ENCODE measurements around the gene STX8.

Gene STX8

DNA sequence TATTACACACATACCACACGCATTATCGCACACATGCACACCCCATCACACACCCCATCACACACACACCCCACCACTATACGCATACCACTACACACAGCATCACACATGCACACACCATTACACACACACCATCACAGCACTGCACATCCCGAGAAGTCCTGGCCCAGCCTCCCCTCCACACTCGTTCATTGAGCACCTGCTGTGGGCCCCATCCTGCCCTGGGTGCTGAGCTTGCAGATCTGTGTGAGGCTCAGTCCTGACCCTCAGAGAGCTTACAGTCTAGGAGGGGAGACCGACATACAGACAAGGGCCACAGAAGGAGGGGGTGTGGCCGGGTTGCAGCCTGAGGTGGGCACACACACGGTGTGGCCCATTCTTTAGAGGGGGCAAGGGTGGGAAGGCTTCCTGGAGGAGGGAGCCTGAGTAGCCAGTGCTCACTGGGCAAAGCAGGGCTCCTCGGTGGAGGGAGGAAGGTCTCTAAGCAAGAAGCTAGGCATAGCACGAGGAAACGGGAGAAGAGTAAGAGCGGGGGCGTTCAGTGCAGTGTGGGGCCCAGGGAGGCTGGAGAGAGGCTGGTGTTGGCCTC is 347.7 kb downstream of the STX8 start:
- H3K27me3 ChIP-seq: no peaks in the 10 kb centered on the region
- intact Hi-C loops (cut with DNase I; ENCODE audit: low total_unique reads): no loop called here

DNA sequence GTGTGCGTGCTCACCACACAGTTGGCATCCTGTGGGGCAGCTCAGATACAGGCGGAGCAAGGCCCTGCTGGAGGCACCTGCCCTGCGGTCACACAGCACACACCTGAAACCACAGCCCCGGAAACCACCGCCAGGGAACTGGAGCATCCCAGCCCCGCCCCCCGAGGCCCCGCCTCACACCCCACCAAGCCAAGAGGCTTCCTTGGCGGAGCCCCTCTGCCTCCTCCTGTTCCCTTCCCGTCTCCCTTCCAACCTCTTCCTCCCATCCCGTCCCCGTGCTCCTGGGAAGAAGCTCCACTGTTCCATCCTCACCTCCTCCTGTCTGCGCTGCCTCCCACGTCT is 348.9 kb downstream of the STX8 start:
- H3K4me3 ChIP-seq: no peak overlapping the region
- H3K4me1 ChIP-seq: peaks cover 0 to 10% (median 7%) of the 10 kb centered on the region in 4 donors
- TF ChIP-seq, protein P1, sequence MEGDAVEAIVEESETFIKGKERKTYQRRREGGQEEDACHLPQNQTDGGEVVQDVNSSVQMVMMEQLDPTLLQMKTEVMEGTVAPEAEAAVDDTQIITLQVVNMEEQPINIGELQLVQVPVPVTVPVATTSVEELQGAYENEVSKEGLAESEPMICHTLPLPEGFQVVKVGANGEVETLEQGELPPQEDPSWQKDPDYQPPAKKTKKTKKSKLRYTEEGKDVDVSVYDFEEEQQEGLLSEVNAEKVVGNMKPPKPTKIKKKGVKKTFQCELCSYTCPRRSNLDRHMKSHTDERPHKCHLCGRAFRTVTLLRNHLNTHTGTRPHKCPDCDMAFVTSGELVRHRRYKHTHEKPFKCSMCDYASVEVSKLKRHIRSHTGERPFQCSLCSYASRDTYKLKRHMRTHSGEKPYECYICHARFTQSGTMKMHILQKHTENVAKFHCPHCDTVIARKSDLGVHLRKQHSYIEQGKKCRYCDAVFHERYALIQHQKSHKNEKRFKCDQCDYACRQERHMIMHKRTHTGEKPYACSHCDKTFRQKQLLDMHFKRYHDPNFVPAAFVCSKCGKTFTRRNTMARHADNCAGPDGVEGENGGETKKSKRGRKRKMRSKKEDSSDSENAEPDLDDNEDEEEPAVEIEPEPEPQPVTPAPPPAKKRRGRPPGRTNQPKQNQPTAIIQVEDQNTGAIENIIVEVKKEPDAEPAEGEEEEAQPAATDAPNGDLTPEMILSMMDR (IDR thresholded peaks at IDR 0.05): no peak
- intact Hi-C loops (cut with DNase I; ENCODE audit: low total_unique reads): no loop called here
- H3K27me3 ChIP-seq: no peaks in the 10 kb centered on the region
- H3K36me3 ChIP-seq: peaks cover 0 to 6% (median 0%) of the 10 kb centered on the region in 3 donors
- no peak overlapping the region for H3K27ac ChIP-seq
- DNase-seq: no peak
- H3K9me3 ChIP-seq: no peaks in the 10 kb centered on the region

More for the DNA sequence above, 347.7 kb downstream of the STX8 start:
- H3K27ac ChIP-seq: peak overlapping the region; percentile 65 to 69
- no peak overlapping the region for H3K4me3 ChIP-seq
- H3K4me1 ChIP-seq: peaks cover 0 to 10% (median 7%) of the 10 kb centered on the region in 4 donors
- TF ChIP-seq, protein P1 (IDR thresholded peaks at IDR 0.05): no peak
- H3K36me3 ChIP-seq: no peaks in the 10 kb centered on the region
- no peaks in the 10 kb centered on the region for H3K9me3 ChIP-seq
- no peak for DNase-seq

DNA sequence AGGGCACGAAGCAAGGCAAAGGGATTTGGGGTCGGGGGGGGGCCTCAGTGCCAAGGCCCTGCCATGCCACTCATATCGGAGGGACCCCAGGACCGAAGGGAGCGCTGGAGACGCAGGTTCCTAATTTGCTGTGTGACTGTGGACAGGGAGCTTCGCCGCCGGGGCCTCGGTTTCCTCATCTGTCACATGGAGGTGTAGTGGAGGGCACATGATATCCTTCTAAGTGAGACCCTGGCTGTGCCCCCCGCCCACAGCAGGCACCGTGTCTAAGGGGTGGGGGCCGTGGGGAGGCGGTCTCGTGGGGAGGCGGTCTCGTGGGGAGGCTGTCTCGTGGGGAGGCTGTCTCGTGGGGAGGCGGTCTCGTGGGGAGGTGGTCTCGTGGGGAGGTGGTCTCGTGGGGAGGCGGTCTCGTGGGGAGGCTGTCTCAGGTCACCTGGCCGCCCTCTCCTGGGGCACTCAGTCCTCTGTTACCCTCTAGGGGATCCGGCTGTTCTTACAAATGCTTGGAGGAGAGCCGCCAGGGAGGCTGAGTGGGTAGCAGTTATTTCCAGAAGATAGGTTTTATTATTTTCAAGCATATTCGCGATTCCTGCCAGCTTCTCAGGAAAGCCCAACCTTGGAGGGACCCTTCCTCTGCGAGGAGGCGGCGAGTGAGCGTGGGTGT is 349.4 kb downstream of the STX8 start:
- TF ChIP-seq, protein P1 (IDR thresholded peaks at IDR 0.05): no peak
- intact Hi-C loops (cut with DNase I; ENCODE audit: low total_unique reads): no loop called here
- Histone ChIP-seq H3K27me3 (no peaks in the 10 kb centered on the region), H3K4me3 (no peak overlapping the region), H3K4me1 (peaks cover 0 to 10% (median 7%) of the 10 kb centered on the region in 4 donors), H3K27ac (no peak overlapping the region), H3K36me3 (peaks cover 0 to 7% (median 4%) of the 10 kb centered on the region in 3 donors), H3K9me3 (no peaks in the 10 kb centered on the region)
- no peak for DNase-seq

DNA sequence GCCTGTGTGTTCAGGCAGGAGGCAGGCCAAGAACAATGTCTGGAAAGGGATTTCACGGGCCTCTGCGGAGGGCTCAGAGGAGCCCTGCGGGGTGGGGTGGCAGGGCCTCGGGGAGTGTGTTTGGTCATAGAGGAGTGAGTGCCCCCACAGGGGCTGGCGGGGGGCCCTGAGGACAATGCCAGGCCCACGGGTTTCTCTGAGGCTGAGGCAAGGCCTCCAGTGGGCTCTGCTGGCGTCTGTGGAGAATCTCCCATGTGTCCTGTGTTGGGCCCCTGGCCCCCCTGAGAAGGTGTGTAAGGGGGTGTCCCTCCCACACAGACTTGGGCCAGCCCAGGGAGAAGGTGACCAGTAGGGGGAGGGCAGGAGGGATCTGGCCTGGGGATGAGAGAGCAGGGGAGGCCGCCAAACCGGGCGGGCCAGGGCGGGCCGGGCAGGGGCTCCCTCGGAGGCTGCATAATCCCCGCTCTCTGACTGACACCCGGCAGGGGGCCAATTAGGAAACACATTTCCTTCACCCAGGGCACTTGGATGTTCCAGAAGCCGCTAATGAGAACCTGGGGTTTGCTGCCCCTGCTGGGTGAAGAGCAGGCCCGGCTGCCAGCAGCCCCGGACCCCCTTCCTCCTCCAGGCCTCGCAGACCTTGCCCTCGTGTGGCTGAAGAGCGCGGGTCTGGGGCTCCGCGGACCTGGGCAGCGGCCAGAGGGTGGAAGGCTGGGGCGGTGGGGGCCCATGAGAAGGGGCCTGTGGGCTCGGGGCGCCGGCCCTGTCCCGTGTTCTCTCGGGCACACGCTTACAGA is 350.1 kb downstream of the STX8 start:
- Histone ChIP-seq H3K4me1 (peaks cover 0 to 10% (median 7%) of the 10 kb centered on the region in 4 donors), H3K9me3 (no peaks in the 10 kb centered on the region), H3K27me3 (no peaks in the 10 kb centered on the region), H3K36me3 (peaks cover 0 to 7% (median 5%) of the 10 kb centered on the region in 3 donors), H3K27ac (no peak overlapping the region), H3K4me3 (no peak overlapping the region)
- TF ChIP-seq, protein P1 (IDR thresholded peaks at IDR 0.05): no peak
- intact Hi-C loops (cut with DNase I; ENCODE audit: low total_unique reads): no loop called here
- no peak for DNase-seq

DNA sequence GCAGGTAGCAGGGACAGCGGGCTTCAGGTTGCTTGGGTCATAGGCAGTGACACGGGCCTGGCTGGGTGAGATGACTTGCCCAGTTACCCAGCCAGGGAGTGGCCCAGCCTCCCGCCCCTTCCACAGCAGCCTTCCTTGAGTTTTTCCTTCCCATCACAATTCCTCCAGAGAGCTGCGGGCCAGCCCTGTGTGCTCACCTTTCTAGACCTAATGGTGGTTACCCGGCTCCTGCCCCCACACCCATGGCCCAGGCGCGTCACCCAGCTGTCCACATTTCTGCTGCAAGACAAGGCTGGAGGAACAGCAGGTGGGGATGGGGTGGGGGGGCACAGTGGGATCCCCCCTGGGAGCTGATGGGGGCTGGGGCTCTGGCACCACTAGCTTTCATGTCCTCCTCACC is 351.1 kb downstream of the STX8 start:
- Histone ChIP-seq H3K4me1 (peaks cover 0 to 10% (median 7%) of the 10 kb centered on the region in 4 donors), H3K9me3 (no peaks in the 10 kb centered on the region), H3K27ac (no peak overlapping the region), H3K4me3 (no peak overlapping the region), H3K36me3 (peaks cover 0 to 7% (median 5%) of the 10 kb centered on the region in 3 donors), H3K27me3 (no peaks in the 10 kb centered on the region)
- no peak for DNase-seq
- TF ChIP-seq, protein P1 (IDR thresholded peaks at IDR 0.05): no peak
- intact Hi-C loops (cut with DNase I; ENCODE audit: low total_unique reads): no loop called here
